ENCODE data around the gene ZNF415. TPM values are rescaled to one million over a fixed set of nuclear protein-coding genes. Genes with fewer than 3 reads are reported as not detected.

ZNF415 gene
- total and polyA plus RNA-seq, 11 donors: 12.8 to 38.6 (median 20.9) TPM

DNA sequence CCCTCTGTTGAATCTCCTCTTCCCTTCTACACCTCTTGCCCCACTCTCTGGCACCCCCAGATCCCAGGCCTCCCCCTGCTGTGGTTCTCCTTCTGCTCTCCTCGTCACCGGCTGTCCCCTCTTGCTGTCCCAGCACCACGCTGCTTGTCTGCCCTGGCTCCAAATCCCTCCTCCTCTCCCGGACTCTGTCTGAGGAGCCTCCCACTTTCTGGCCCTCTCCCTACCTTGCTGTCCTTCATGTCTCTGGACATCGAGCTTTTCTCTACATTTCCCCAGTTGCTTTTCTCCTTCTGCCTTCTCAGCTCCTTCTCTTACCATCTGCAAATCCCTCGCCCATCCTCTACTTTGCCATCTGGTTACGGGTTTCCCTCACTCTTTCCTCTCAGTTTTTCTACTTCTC is 24.9 kb upstream of the ZNF415 start:
- 14 to 21% (median 18%) methylated on average over 7 of the region's 7 CpGs for WGBS, 4 donors
- ATAC-seq: peak in 3 of 4 donors; percentile 23 to 51 (median 32)
- Histone ChIP-seq H3K27me3 (no peaks in the 10 kb centered on the region), H3K9me3 (peaks cover 0 to 52% (median 2%) of the 10 kb centered on the region in 12 donors), H3K4me1 (peaks cover 0 to 24% (median 11%) of the 10 kb centered on the region in 12 donors), H3K27ac (peak overlapping the region; percentile 44 to 89 (median 82)), H3K36me3 (peaks cover 0 to 20% (median 12%) of the 10 kb centered on the region in 9 donors), H3K4me3 (peak overlapping the region; percentile 70 to 88 (median 74))
- TF ChIP-seq, protein P1, sequence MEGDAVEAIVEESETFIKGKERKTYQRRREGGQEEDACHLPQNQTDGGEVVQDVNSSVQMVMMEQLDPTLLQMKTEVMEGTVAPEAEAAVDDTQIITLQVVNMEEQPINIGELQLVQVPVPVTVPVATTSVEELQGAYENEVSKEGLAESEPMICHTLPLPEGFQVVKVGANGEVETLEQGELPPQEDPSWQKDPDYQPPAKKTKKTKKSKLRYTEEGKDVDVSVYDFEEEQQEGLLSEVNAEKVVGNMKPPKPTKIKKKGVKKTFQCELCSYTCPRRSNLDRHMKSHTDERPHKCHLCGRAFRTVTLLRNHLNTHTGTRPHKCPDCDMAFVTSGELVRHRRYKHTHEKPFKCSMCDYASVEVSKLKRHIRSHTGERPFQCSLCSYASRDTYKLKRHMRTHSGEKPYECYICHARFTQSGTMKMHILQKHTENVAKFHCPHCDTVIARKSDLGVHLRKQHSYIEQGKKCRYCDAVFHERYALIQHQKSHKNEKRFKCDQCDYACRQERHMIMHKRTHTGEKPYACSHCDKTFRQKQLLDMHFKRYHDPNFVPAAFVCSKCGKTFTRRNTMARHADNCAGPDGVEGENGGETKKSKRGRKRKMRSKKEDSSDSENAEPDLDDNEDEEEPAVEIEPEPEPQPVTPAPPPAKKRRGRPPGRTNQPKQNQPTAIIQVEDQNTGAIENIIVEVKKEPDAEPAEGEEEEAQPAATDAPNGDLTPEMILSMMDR (IDR thresholded peaks at IDR 0.05): no peak
- TF ChIP-seq POLR2A (IDR thresholded peaks at IDR 0.05): no peak
- peak in 3 of 5 donors; percentile 16 to 28 (median 23) for DNase-seq
- intact Hi-C loops (cut with DNase I): loop anchor here in 5 of 10 donors (2.0 to 10.0 kb wide), 8 partner anchors 27 to 97 kb away; partner anchors contain the start of genes VN1R2 (in 1 of the 5), ZNF160 (in 1 of the 5), ZNF665 (in 1 of the 5) and ZNF677 (in 1 of the 5)

DNA sequence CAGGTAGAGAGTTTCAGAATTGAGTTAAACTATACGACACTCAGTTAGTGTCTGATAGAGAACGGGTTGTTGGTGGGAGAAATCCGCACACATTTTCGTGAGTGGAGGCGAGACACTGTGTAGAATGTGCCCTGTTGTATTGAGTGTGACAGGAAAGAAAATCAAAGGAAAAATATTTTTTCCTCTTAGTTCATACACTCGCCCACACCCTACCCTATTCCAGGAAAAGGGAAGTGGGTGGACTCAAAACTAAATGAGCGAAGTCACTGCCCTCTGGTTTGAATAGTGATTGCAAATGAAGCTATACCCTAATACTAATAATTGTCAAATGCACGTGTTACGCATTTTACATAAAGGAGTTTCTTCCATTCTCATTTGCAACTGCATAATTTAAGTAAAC is 24.1 kb upstream of the ZNF415 start:
- peak overlapping the region in 9 of 12 donors; percentile 70 to 88 (median 77) for H3K4me3 ChIP-seq
- H3K27ac ChIP-seq: peak overlapping the region in 10 of 12 donors; percentile 29 to 89 (median 78)
- peaks cover 0 to 26% (median 12%) of the 10 kb centered on the region in 9 donors for H3K36me3 ChIP-seq
- intact Hi-C loops (cut with DNase I): loop anchor here in 4 of 10 donors (2.0 to 10.0 kb wide), 6 partner anchors 26 to 98 kb away; partner anchors contain the start of genes VN1R2 (in 1 of the 4), ZNF665 (in 1 of the 4) and ZNF677 (in 1 of the 4)
- no peaks in the 10 kb centered on the region for H3K27me3 ChIP-seq
- H3K9me3 ChIP-seq: peaks cover 0 to 51% (median 0%) of the 10 kb centered on the region in 12 donors
- no peak for TF ChIP-seq POLR2A (IDR thresholded peaks at IDR 0.05)
- TF ChIP-seq, protein P1 (IDR thresholded peaks at IDR 0.05): no peak
- 63 to 72% (median 71%) methylated on average over 9 of the region's 9 CpGs for WGBS, 4 donors
- ATAC-seq (peak in 1 of 4 donors; percentile 41), DNase-seq (no peak)
- H3K4me1 ChIP-seq: peaks cover 0 to 24% (median 11%) of the 10 kb centered on the region in 12 donors

DNA sequence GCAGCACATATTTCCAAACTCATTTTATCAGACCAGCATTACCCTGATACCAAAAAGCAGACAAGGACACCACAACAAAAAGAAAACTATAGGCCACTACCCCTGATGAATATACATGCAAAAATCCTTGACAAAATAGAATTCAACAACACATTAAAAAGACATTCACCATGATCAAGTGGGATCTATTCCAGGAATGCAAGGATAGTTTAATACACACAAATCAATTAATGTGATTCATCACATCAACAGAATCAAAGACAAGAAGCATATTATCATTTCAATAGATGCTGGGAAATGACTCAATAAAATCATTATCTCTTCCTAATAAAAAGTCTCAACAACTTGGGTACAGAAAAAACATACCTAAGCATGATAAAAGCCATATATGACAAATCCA is 14.9 kb upstream of the ZNF415 start:
- Histone ChIP-seq H3K4me1 (no peaks in the 10 kb centered on the region), H3K4me3 (no peak overlapping the region), H3K27me3 (no peaks in the 10 kb centered on the region), H3K27ac (no peak overlapping the region), H3K36me3 (peaks cover 7 to 93% (median 64%) of the 10 kb centered on the region in 9 donors), H3K9me3 (peaks cover under 1 to 94% (median 61%) of the 10 kb centered on the region in 12 donors)
- DNase-seq: no peak
- TF ChIP-seq, protein P1 (IDR thresholded peaks at IDR 0.05): no peak
- TF ChIP-seq POLR2A (IDR thresholded peaks at IDR 0.05): no peak
- intact Hi-C loops (cut with DNase I): no loop called here
- ATAC-seq: no peak

- intact Hi-C loops (cut with DNase I): no loop called here
- Histone ChIP-seq H3K36me3 (peaks cover 14 to 46% (median 32%) of the 10 kb centered on the region in 9 donors), H3K27me3 (no peaks in the 10 kb centered on the region), H3K4me1 (no peaks in the 10 kb centered on the region), H3K4me3 (no peak overlapping the region), H3K9me3 (peaks cover 0 to 92% (median 51%) of the 10 kb centered on the region in 12 donors), H3K27ac (no peak overlapping the region)
- TF ChIP-seq, protein P1 (IDR thresholded peaks at IDR 0.05): no peak
- no peak for TF ChIP-seq POLR2A (IDR thresholded peaks at IDR 0.05)
- ATAC-seq (no peak), DNase-seq (no peak)
- 91 to 99% (median 98%) methylated on average over 4 of the region's 4 CpGs for WGBS, 4 donors
These were observed 7.6 kb upstream of the ZNF415 start for GRCh38 chr19:53140351-53140750.
